ENCODE data around the gene RB1.

Gene RB1

GRCh38 chr13:48492470-48493065, 189.0 kb downstream of the RB1 start:
- DNase-seq (ENCODE audit: low read depth), result peak; percentile 64
- TF ChIP-seq, protein P1, sequence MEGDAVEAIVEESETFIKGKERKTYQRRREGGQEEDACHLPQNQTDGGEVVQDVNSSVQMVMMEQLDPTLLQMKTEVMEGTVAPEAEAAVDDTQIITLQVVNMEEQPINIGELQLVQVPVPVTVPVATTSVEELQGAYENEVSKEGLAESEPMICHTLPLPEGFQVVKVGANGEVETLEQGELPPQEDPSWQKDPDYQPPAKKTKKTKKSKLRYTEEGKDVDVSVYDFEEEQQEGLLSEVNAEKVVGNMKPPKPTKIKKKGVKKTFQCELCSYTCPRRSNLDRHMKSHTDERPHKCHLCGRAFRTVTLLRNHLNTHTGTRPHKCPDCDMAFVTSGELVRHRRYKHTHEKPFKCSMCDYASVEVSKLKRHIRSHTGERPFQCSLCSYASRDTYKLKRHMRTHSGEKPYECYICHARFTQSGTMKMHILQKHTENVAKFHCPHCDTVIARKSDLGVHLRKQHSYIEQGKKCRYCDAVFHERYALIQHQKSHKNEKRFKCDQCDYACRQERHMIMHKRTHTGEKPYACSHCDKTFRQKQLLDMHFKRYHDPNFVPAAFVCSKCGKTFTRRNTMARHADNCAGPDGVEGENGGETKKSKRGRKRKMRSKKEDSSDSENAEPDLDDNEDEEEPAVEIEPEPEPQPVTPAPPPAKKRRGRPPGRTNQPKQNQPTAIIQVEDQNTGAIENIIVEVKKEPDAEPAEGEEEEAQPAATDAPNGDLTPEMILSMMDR (conservative IDR thresholded peaks at IDR 0.05; ENCODE audit: control insufficient read depth, insufficient read depth, low read depth, low read length), result no peak
- no peak overlapping the region for H3K4me3 ChIP-seq (ENCODE audit: control insufficient read depth, low read depth, low read length)

DNA sequence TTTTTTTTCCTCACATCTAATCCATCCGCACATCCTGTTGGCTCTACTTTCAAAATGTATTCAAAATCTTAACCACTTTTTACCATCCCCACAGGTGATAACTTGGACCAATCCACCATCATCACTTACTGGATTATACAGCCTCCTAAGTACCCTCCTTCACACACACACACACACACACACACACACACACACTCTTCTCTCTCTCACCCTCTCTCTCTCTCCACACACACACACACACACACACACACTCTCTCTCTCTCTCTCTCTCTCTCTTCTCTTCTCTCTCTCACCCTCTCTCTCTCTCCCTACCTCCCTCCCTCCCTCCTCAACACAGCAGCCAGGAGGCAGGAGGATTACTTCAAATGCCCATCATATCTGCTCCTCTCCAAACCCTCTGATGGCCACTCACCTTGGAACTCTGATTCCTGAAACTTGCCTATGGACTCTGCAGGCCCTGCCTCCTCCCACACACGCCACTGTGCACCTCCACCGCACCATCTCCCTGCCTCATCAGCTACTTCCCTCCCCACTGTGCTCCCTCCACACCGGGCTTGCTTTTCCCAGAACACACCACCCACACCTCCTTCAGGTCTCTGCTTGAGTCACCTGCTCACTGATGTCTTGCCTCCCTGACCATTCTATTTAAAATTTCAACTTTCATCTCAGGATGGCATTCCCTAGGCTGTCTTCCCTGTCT, 189.7 kb downstream of the RB1 start:
- DNase-seq (ENCODE audit: low read depth), result no peak
- TF ChIP-seq, protein P1 (conservative IDR thresholded peaks at IDR 0.05; ENCODE audit: control insufficient read depth, insufficient read depth, low read depth, low read length), result no peak
- H3K4me3 ChIP-seq (ENCODE audit: control insufficient read depth, low read depth, low read length), result no peak overlapping the region

GRCh38 chr13:48493851-48494250, 190.3 kb downstream of the RB1 start:
- no peak for DNase-seq (ENCODE audit: low read depth)
- TF ChIP-seq, protein P1 (conservative IDR thresholded peaks at IDR 0.05; ENCODE audit: control insufficient read depth, insufficient read depth, low read depth, low read length), result no peak
- H3K4me3 ChIP-seq (ENCODE audit: control insufficient read depth, low read depth, low read length), result no peak overlapping the region

DNA sequence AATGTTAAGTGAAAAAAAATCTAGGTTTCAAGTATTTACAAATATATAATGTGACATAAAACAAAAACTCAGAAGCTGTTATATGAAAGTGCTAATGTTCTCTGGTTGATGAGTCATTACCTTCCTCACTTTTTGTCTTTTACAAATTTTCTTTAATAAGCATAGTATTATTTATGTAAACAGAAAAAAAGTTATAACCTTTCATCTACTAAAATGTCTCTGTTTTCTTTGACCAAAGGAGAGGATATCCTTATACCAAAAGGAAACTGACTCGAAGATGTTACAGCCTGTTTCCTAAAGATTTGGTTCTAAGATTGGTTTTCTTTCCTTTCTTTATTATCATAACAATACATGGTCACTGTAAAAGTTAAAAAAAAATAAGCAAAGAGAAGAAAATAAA, 191.3 kb downstream of the RB1 start:
- DNase-seq (ENCODE audit: low read depth), result no peak
- no peak overlapping the region for H3K4me3 ChIP-seq (ENCODE audit: control insufficient read depth, low read depth, low read length)
- TF ChIP-seq, protein P1 (conservative IDR thresholded peaks at IDR 0.05; ENCODE audit: control insufficient read depth, insufficient read depth, low read depth, low read length), result no peak

DNA sequence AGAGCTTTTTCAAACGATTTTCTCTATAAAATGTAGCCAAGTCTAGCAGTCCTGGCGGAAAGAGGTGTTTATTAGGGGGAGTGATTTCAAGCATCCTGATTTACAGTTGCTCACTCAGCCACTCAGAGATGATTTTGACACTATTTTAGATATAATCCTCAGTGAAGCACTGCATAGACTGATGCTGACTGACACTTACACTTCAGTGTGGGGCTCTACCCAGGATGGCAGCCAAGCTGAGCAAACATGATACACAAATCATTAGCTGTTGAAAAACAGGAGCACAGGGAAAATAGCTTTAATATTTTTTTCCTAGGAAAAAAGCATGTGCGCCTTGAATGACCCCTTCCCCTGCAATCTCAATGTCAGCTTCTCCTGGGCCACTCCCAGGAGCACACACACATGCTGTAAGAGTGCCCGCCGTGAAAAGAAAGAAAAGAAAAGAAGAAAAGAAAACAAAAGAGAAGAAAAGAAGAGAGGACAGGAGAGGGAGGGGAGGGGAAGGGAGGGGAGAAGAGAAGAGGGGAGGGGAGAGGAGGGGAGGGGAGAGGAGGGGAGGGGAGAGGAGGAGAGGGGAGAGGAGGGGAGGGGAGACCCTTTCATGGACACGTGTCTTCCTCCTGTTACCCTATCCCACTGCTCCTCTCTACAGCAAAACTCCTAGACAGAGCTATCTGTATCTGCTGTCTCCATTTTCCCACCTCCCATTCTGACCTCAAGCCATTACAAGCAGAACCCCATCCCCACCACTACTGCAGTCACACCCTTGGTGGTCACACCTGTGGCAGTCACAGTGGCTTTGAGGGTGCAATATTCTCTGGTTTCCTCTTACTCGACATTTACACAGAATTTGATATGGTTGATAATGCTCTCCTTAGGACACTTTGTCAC, 193.0 kb downstream of the RB1 start:
- no peak for DNase-seq (ENCODE audit: low read depth)
- no peak overlapping the region for H3K4me3 ChIP-seq (ENCODE audit: control insufficient read depth, low read depth, low read length)
- TF ChIP-seq, protein P1 (conservative IDR thresholded peaks at IDR 0.05; ENCODE audit: control insufficient read depth, insufficient read depth, low read depth, low read length), result no peak

GRCh38 chr13:48497669-48498068, 194.1 kb downstream of the RB1 start:
- TF ChIP-seq, protein P1 (conservative IDR thresholded peaks at IDR 0.05; ENCODE audit: control insufficient read depth, insufficient read depth, low read depth, low read length), result no peak
- no peak overlapping the region for H3K4me3 ChIP-seq (ENCODE audit: control insufficient read depth, low read depth, low read length)
- no peak for DNase-seq (ENCODE audit: low read depth)

All from fibroblast of mammary gland (primary cell).